Measurements from ENCODE around the gene CHAT.

- TF ChIP-seq POLR2A (IDR thresholded peaks at IDR 0.05) (no peak), EP300 (IDR thresholded peaks at IDR 0.05) (no peak)
Measured at GRCh38 chr10:49700211-49700610, 86.4 kb downstream of the CHAT start.

Data from tibial nerve (tissue), 3 donors.